NCI-H510A treated with DMSO at 0.1 percent for 48 hours (cell line): ENCODE data around the gene UBE2I.
"Not testable (repeated sequence)": the region's sequence is repeated elsewhere in the genome, so short reads cannot be mapped to it uniquely, and the experiment has no call there.

Experiments
- DNase-seq: peaks from one replicate; lab custom pipeline; 2025; lab: John Stamatoyannopoulos, UW

UBE2I gene

DNA sequence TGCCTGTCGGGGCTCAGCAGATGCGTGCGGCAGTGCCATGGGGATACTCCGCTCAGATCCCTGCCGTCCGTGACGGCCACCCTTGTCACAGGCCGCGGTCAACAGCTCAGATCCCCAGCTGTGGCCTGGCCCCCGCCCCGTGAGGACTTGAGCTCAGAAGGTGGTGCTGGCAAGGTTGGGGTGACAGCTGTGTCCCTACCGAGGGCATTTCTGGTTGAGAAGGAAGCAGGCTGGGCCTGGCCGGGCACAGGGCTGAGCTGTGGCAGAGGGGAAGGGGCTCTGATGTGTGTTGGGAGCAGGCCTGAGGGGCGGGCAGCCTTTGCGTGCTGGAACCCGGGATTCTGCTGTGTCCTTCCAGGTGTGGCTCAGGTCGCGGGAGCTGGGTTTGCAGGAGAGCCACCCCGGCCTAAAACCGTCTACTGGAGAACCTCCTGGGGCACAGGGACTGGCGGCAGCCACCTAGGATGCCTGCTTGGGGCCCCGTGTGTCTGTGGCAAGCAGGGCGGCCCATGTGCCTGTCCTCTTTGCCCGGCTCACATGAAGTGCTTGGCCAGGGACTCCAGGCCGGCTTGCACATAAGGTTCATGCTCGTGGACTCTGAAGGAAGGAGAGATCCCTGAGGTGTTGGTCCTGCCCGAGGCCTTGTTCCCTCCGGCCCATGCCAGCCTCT, 5.1 kb downstream of the UBE2I start:
- DNase-seq: no peak

DNA sequence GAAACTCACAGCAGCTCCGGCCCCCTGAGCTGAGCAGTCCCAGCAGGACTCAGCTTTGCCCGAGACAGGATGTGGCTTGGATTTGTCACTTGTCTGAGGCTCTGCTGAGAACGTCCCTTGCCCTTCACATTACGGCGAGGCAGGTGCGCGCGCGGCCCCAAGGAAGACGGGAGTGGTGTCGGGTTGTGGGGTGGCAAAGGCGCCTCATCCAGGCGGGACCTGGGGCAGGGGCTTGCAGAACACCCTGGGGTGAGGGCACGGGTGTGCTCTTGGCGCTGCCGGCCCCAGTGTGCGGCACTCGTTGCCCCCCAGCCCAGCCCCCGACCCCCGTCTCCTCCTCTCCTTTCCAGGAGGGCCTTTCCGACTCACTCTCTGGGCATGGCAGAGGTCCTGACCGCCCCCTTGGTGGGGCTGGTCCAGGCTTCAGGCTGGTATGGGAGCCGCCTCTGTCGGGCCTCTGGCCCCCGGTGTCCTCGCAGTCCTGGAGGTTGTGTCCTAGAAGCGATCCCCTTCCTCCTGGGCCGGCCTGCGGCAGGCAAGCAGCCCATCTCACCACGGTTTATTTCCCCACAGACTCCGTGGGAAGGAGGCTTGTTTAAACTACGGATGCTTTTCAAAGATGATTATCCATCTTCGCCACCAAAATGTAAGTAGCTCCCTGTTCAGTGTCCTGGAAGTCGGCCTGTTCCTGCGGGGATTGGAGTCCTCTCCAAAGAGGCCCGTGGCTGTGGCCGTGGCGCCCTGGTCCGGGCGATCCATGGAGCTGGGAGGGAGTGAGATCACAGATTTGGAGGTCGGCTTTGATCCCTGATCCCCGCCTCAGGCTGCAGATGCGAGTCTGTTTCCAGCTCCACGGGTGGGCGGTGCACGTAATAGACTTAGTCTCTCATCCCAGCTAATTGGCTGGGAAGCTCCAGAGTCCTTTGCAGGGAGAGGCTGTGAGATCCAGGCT, 5.9 kb downstream of the UBE2I start:
- no peak for DNase-seq

DNA sequence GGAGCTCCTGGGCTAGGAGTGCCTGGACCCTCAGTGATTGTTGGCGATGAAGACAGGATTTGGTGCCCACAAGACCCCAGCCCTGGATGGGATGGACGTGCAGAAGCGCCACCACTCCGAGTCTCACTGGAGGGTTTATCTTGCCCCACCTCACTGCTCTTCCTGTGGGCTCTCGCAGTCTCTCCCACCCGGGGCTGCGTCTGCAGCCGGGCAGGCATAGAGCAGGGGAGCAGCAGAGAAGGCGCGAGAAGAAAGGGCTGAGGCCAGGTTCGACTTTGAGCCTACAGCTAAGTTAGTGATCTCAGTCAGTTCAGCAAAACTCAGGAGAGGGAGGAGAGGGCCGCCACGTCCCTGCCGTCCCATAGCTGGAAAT, 6.6 kb downstream of the UBE2I start:
- no peak for DNase-seq

DNA sequence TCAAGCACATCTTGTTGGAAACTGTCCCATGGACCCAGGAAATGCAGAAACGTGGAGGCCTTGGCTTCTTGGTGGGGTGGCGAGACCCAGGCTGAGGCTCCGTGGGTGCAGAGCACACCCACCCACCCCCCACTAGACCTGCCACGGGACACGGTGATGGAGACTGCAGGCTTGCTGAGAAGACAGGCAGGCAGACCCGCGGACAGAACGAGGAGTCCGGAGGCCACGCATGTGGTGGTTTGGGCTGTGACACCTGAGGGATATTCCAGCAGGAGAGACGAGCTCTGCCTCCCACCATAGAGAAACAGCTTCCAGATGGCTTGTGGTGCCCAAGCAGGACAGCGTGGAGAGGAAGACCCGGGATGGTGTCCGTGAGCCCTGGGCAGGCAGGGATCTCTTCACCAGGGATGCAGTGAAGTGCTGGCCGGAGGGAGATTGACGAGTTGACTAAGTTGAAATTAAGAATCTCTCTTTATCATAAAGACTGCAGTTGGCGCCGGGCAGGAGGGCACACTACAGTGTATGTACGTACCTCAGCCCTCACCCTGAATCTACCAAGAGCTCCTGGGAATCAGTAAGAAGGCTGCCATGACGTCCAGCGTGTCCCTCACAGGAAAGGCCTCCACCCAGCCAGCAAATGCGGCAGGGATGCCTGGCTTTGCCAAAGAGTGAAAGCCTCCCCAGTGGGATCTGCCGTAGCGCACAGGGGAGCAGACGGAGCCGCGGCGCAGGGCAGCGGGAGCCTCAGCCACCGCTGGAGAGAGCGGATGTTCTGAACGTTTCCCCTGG, 8.2 kb downstream of the UBE2I start:
- no peak for DNase-seq

DNA sequence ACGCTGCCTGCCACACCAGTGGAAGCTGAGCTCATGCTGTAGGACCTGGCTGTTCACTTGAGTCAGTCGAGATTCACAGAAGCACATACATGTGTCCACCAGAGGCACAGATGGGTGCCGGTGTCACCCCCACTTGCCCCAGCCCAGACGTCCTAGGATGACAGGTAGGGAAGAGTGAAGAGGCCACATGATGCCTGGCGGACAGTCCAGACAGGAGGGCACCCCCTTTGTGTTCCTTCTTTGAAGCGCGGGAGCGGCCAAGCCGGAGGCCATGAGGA, 8.8 kb downstream of the UBE2I start:
- no peak for DNase-seq

DNA sequence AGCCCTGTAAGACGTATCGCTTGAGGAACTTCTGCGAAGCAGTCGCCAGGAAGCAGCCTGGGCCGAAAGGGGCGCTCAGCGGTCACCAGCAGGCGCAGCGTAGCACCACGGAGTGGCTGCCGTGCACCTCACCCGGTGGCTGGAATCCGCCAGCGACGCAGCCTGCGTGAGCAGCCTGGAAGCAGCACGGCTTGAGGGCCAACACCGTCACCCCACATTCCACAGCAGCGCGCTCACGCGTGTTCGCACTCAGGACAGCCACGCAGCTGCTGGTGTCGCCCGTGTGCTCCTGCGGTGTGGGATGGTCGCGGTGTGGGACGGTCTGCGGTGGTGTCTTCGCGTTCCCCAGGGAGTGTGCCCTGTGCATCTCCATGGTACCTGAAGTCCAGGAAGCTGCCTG, 9.6 kb downstream of the UBE2I start:
- no peak for DNase-seq

DNA sequence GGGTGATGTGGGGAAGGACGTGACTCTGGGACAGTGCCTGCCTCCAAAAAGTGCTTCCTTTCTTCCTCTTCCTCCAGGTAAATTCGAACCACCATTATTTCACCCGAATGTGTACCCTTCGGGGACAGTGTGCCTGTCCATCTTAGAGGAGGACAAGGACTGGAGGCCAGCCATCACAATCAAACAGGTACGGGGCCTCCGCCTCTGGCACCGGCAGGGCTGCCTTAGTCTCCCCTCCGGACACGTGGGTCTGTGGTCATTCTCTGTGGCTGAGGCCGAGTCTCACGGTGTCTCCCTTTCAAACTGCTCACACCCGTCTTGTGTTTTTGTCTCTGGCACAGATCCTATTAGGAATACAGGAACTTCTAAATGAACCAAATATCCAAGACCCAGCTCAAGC, 10.7 kb downstream of the UBE2I start:
- no peak for DNase-seq

DNA sequence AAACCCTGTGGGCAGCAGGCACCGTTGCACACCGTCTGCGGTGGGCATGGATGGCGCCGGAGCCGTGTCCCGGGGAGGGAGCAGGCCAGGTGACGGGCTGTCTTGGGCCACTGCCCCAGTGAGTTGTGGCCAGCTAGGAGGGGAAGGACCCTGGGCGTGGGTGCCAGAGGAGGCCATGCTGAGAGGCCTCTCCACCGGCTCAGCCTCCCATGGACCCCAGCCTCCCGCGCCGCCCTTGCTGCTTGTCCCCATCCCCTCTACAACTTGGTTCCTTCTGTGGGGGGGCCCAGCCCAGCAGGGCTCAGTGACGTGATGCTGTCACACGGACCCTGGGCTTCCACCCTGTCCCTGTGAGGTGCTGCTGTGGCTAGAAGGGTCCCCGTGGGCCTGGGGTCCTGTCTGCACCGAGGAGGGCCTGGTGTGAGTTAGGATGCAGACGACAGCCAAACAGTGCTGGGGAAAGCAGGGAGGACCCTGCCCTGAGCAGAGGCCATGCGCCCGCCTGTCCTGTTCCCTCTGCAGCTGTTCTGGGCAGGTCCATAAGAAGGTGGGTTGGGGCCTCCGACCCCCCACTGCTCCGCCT, 11.3 kb downstream of the UBE2I start:
- DNase-seq: no peak

DNA sequence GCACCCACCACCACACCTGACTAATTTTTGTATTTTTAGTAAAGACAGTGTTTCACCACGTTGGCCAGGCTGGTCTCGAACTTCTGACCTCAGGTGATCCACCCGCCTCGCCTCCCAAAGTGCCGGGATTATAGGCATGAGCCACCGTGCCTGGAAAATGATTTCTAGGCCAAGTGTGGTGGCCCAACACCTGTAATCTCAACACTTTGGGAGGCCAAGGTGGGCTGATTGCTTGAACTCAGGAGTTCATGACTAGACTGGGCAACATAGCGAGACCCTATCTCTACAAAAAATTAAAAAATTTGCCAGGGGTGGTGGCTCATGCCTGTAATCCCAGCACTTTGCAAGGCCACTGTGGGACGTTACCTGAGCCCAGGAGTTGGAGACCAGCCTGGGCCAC, 13.0 kb downstream of the UBE2I start:
- DNase-seq: no peak

DNA sequence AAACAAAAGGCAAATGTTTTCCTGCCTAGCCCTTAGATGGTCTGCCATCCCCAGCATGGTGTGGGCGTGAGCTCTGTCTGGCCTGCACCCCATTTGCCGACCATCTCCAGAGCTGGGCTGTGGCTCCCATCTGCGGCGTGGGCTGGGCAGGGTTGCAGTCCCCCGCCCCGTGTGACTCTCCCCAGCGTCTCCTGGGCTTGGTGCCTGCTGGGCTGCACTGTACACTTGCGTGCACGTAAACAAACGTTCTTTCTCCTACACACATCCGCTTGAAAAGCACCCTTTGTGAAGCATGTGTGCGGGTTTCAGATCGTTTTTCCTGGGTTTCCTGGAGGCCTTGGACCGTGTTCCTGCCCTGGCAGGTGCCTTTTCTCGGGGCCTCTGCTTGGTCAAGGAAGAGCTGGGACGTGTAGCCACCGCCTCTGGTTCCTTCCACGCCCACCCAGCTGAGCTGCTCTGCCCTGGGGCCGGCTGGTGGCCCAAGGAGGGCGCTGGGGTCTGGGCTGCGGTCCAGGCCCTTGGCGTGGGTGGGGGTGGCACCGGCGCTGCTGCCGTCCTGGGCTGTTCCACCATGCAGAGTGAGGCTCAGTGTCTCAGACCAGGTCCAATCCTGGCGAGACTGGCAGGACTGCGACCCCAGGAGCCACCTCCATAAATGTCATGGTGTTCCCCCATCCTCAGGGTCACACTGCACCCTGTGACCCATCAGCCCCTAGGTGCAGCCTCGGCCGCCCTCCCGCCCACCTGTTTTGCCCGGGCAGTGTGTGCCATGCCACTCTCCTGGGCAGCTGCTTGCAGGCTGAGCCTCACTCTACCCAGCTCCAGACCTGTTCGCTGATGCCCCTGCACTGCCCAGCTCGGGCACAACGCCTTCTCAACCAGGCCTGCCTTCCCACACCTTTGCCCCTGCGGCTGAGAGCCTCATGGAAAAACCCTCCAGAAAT, 14.1 kb downstream of the UBE2I start:
- DNase-seq: no peak

DNA sequence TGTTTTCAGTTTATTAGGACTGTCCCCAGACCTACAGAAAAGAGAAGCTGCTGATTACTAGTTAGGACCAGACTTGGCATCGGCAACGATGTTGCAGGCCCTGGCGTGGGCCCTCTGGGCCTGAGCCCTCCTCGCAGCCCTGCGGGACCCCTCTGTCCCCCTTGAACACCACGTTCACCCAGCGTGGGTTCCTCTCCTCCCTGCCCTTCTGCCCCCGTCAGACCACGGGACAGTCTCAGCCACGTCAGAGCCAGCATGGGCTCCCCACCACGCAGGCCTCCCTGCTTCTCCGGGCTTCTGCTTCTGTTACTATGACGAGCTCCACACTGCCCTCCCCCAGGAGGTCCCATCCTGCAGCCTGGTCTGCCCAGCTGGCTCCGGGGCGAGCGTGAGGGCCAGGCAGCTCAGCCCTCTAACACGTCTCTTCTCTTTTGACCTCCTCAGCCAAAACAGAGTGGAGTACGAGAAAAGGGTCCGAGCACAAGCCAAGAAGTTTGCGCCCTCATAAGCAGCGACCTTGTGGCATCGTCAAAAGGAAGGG, 14.9 kb downstream of the UBE2I start:
- no peak for DNase-seq

DNA sequence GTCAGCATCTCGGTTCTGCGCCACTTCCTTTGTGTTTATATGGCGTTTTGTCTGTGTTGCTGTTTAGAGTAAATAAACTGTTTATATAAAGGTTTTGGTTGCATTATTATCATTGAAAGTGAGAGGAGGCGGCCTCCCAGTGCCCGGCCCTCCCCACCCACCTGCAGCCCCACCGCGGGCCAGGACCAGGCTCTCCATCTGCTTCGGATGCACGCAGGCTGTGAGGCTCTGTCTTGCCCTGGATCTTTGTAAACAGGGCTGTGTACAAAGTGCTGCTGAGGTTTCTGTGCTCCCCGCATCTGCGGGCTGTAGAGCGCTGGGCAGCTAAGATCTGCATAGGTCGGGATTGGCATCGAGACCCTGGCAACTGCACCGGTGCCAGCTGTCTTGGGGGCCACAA, 15.8 kb downstream of the UBE2I start:
- no peak for DNase-seq

DNA sequence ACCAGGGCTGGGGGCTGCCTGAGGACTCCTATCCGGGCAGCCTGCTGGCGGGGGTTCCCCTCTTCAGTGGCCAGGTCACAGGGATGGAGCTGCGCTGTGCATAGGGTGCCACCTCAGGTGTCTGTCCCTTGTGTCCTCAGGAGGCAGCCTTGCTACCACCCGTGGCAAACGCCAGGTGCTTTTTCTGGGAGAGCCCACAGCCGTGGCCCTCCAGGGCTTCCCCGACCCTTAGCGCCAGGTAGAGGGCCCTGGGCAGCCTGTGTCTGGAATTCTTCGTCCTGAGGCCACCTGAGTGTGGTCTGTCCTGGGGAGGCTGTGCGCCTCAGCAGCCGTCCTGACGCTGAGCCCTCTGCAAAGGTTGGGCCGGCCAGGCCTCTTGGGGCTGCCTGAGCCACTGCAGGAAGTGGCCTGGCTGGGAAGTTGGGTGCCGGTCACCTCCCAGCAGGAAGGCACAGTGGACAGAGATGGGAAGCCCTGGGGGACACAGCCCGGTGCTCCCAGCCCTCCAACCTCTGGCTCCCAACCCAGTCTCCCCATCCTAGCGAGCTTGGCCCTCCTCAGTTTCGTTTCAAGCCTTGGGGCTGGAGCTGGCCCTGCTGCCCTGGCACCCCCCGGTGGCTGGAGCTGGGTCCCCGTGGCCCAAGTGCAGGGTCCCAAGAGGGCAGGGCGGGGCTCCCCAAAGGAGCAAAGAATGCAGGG, 16.4 kb downstream of the UBE2I start:
- DNase-seq: no peak

DNA sequence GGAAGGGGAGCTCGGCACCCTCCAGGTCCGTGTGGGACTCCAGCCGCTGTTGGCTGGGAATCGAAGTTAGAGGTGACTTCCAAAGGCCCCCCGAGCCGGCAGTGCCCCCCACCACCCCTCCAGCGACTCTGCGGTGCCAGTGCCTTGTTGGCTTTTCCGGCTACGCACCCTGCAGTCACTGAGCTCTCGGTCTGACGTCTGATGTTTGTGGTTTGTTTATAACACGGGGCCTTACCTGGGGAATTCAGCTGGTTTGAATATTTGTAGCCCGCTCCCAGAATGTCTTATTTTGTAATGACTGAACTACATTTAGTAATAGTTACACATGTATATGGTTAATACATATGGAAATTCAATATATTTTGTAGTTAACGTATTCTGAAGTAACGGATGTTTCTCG, 17.0 kb downstream of the UBE2I start:
- DNase-seq: no peak

DNA sequence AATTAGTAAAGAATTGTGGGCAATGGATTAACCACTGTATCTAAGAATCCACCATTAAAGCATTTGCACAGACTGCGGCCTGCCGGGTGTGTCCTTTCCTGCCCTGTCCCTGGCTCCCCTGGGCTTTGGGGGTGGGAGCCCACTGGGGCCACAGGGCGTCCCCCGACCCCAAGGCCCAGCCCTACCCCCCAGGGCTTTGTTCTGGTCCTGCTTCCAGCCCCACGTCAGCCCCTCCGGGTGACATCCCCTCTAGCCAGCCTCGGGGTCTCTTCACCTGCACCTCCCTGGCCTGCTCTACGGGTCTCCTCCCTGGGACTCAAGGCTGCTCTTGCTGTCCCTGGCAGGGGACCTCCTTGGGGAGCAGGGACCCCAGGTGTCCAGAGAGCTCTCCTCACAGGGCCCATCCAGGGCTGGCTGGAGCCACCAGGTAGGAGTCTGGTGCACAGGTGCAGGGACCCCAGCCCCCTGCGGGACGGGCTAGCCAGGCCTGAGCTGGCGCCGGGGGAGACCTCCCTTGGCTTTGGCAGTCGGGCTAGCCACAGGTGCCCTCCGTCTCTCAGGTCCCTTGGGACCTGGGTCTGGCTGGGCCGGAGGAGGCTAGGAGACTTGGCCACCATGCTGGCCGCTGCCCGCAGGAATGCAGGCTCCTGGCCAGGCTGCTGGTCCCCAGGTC, 17.6 kb downstream of the UBE2I start:
- DNase-seq: no peak

DNA sequence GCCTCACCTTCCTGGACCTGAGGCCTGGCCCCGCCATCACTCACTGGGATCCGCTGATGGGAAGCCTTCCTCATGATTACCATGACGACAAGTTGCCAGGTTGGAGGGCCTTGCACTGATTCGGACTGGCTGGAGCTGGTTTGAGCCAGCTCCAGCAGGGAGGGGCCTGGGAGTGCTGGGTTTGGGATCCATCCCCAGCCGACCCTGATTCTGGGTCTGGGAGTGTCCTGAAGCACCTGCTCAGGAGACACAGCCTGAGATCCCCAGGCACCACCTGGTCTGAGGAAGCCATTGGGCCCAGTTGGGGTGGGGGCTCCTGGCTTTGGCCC, 18.1 kb downstream of the UBE2I start:
- DNase-seq: no peak

DNA sequence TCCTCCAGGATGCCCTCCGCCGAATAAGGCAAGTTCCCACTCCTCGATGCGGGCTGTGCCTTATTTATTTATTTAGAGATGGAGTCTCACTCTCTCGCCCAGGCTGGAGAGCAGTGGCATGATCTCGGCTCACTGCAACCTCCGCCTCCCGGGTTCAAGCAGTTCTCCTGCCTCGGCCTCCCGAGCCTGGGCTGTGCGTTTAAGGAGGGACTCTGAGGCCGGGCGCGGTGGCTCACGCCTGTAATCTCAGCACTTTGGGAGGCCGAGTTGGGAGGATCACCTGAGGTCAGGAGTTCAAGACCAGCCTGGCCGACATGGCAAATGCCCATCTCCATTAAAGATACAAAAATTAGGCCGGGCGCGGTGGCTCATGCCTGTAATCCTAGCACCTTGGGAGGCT, 18.7 kb downstream of the UBE2I start:
- not testable (repeated sequence) for DNase-seq

DNA sequence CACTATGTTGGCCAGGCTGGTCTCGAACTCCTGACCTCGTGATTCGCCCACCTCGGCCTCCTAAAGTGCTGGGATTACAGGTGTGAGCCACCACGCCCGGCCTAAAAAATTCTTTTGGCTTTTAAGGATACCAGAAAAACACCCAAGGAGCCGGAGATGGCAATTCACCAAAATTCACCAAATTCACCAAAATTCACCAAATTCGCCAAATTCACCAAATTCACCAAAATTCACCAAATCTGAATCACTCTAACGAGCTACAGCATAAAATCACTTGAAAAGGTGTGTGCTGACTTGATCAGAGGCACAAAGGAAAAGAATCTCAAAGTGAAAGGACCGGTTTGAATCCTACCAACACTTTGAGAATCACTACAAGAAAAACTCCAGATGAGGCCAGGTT, 19.5 kb downstream of the UBE2I start:
- DNase-seq: not testable (repeated sequence)

DNA sequence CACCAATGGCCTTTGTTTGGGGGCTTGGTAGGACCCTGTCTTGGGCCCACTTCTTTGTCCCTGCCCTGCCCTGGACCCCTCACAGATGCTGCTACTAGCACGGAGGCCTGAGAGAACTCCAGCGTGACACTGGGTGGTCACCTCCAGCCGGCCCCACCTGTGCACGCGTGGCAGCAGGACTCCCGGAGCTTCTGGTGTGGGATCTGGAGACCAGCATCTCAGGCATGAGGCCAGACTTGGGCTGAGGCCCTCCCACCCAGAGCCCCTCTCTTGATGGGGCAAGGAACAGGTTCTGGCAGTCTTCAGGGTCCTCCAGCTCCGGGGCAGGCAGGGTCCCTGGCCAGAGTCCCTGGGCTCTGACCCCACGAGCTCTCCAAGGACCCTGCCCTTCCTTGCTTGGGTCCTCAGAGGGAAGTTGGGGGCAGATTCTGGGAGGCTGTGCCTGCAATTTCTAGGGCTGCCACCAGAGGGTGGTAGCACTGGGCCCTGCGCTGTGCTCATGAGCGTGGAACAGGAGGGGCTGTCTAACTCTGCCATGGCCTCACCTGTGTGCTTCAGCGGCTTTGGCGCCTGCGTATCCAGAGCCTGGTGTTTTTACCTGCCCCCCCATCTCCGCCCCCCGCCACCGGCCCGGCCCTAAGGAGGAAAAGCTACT, 21.0 kb downstream of the UBE2I start:
- DNase-seq: no peak
